Inflammatory macrophage treated with lipopolysaccharide for 4 hours (primary cell): ENCODE measurements around the gene PSTPIP1.

Experiments used
- DNase-seq: peaks from one replicate; pipeline ENCODE4 v3.0.0-alpha.2; 2020

PSTPIP1 gene

DNA sequence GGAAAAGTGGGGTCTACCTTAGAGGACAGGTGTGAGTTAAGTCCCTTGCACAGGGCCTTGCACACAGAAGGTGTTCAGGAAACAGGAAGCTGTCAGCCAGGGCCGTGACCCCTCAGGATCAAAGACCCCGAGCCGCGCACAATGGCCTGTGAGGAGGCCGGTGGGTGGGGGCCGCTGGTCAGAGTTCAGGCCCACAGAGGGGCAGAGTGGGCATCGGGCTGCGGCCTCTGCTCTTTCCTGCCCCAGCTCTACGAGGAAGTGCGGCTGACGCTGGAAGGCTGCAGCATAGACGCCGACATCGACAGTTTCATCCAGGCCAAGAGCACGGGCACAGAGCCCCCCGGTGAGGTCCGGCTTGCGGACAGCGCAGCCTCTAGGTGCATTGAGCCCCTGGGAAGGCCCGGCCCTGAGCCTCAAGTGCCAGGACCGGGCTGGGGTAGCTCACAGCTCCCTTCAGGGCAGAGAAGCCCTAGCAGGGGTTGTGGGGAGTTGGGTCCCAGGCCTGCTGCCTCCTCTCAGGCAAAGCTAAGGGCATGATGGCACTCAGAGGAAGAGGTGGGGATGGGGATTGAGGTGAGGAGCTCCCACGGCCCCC is 37.2 kb downstream of the PSTPIP1 start:
- no peak for DNase-seq

DNA sequence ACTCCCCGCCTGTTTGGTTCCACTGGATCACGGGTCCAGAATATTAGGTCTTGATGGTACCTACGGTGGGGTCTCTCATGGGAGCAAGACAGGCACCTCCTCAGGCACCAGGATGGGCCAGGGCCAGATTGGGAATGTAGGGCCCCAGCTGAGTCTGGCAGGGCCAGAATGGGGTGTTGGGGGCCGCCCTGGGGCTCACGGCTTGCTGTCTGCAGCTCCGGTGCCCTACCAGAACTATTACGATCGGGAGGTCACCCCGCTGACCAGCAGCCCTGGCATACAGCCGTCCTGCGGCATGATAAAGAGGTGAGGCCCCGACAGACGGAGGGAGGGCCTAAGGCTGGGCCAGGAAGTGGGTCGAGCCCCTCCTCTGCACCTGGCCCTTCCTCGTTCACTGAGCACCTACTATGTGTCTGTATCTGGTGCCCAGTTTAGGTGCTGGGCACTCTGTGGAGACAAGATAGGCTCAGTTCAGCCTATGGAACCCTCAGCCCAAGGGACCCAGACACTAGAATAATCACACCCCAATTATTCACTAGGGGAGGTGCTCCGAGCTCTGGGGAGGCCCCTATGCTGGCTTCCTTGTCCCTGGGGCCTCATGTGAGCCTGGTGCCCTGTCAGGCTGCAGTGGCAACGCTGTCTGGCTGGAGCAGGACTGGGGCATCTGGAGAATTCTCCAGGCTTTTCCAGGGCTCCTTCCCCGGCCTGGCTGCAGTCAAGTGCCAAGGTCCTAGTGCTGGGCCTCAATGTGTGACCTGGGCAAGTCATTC is 37.9 kb downstream of the PSTPIP1 start:
- DNase-seq = no peak

DNA sequence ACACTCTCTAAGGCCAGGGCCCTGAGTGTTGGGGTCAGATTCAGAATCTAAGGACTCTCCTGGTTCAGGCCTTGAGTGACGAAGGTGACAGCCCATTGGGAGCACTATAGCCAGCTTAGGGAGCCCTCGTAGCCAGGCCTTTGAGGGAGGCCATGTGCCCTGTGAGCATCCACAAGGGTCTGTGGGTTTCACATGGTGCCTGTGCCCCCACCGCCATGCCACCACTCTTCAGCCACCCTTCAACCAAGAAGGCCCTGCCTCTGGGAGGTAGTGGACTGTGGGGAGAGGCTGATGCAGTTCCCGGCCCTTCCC is 38.4 kb downstream of the PSTPIP1 start:
- no peak for DNase-seq

DNA sequence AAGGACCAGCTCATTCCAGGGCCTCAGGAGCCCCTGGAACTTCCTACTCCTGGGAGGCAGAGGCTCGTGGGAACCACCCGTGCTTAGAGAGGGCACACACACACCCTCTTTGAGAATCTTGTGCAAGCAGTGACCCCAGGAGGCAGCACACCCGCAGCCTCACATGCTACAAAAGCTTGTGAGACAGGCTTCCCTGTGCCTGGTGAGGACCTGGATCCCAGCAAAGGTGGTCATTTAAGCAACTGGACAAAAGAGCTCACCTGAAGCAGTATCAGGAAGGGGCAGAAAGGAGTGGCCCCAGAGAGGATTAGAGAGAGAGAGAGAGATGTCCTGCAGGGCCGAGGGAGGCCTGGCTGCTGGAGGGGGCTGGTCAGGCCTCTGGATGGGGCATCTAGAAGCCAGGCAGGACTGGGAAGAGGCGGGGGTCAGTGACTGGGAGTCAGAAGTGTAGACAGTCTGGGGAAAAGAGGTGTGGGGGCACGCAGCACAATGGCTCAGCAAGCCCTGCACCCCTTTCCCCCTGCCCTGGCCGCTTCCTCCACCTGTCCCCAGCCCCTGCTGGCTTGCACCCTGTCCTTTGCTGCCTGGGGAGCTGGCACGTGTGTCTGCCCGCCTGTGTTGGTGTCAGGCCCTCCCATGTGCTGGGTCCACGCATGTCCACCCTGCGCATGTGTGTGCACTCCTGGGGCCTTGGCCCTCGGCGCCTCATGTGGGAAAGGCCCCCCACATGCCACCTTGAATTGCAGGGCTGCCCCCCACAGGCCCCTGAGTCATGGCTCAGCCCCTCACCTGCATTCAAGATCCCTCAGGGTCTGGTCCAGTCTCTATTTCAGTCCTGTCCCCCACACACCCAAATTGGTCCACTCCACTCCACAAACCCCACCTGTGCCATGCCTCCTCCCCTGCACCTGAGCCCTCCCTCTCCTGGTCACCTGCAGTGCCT is 39.1 kb downstream of the PSTPIP1 start:
- DNase-seq = no peak

- no peak for DNase-seq
These were observed 40.0 kb downstream of the PSTPIP1 start for GRCh38 chr15:77034695-77035489.

DNA sequence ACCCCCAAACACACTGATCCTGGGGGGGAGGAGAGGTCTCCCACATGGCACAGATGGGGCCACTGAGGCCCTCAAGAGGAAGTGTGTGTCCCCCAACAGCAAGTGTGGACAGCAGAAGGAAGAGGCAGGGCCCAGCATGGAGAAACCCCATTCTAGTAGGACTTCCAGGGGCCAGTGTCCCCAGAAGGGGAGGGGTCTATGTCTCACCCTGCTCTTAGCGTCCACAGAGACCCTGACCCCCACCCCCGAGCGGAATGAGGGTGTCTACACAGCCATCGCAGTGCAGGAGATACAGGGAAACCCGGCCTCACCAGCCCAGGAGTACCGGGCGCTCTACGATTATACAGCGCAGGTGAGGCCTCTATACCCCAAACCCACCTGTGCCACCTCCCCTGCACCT is 40.7 kb downstream of the PSTPIP1 start:
- DNase-seq = no peak

- no peak for DNase-seq
These were observed 41.1 kb downstream of the PSTPIP1 start for GRCh38 chr15:77035999-77036471.

DNA sequence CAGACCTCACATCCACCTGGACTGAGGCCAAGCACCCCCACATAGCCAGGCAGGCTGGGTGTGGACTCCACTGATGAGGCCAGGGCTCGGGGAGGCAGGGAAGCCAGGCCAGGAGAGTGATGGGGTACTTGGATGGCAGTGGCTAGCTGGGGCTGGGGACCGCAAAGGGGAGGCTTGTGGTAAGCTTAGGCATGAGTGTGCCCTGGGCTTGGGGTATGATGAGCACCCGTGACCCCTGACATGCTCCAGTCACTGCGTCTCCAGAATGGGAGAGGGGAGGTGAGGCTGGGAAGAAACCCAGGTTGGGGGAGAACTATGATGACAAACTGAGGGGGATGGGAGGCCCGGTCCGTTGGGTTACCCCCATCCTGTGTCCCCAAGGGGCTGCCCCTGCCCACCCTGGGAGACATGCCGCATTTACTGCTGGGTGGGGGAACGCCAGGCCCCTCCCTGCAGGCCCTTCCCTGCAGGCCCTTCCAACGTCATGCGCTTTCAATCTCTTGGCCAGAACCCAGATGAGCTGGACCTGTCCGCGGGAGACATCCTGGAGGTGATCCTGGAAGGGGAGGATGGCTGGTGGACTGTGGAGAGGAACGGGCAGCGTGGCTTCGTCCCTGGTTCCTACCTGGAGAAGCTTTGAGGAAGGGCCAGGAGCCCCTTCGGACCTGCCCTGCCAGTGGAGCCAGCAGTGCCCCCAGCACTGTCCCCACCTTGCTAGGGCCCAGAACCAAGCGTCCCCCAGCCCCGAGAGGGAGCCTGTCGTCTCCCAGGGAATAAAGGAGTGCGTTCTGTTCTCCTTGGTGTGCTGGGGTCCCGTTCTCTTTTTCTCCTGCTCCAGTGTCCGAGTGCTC is 41.8 kb downstream of the PSTPIP1 start:
- DNase-seq = no peak

DNA sequence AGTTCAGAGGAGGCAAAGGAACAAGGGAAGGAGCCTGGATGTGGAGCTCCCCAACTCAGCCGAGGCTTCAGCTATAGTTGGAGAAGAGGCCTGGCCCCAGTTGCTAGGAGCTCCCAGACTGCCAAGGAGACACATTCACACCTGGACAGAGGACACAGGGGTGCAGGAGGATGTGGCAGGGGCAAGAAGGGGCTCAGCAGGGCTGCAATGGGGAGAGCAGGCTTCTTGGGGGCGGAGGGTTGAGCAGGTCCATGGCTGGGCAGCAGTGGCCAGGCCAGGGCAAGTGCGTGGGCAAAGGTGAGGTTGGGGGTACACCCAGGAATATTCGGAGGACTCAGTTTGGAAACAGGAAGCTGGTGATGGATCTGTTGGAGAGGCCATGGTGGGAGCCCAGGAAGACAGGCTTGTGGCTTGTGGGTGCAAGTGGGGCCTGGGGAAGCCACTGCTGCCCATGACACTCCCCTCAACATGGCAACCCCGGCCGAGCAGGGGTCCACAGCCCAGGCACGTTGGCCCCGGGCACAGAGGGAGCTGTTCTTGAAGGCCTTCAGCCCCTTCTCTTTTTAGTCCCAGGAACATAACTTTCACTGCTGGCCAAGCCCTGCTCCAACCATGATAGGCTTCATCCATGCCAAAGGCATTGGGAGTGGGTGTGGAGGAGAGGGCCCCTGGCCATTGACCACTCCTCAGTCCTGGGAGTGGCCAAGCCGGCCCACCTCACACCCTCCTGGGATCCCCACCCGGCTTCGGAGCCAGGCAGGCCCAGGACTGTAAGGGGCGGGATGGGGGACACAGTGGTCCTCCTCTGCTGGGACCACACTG is 42.7 kb downstream of the PSTPIP1 start:
- DNase-seq = no peak

DNA sequence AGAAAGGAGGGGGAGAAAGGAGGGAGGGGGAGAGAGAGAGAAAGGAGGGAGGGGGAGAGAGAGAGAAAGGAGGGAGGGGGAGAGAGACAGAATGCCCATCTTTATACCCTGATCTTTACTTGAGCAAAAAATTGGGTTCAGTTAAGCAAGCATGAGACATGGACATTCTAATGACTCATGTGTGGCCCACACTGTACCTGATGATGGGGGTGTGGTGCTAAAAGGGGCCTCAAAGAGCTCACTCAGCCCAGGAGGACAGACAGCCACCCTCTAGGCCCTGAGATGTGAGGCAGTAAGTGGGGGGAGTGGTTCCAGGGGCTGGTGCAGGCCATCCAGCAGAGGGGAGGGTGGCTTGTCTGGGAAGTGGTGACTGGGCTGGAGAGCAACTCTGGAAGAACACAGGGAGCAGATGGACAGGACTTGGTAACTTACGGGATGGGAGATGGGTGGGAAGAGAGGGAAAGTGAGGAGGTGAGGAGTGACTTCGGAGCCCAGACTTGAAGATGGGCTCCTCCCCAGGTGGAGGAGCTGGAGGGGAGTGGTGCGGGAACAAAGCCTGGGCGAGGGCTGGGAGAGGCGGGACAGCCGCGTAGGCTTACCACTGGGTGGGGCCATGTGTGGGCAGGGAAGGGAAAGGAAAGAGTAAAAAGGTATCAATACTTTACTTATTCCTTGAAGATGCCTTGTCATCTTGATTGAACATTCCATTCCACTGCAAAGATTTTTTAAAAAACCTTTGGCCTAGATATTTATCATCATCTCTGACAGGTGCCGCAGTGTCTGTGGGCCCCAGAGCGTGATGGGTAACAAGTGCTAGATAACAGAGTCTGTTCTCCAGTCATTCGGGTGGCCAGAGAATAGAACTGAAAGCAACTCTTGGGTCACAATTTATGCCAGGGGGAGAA is 43.6 kb downstream of the PSTPIP1 start:
- DNase-seq = no peak

DNA sequence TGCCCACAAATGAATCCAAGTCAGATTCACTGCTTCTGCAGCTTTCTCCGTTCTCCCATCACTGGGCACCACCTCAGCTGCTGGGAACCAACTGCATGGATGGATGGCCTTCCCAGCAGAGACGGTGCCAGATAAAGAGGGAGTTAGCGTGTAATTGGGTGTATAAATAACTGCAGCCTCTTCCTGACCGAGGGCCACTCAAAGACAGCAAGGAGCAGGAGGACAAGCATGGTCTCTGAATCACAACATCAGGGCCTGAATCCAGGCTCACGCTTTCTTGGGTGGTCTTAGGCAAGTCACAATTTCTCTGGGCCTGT is 44.2 kb downstream of the PSTPIP1 start:
- DNase-seq = no peak

DNA sequence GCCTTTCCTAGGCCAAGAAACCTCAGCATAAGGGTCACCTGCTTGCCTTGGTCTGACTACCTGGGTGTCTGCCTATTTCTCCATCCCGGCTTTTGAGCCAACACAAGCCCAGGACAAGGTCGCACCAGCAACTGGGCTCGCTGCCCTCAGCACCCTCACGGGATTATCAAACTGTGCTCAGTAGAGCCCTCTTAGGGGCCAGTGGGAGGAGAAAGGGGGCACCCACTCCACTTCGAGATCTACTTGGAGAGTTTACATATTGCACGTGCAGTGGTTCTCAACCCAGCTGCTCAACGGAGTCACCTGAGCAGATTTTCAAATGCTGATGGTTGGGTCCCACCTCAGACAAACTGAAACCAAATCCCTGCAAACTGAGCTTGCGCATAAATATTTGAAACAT is 44.9 kb downstream of the PSTPIP1 start:
- no peak for DNase-seq

GRCh38 chr15:77040673-77041072 is 45.7 kb downstream of the PSTPIP1 start:
- DNase-seq = no peak

DNA sequence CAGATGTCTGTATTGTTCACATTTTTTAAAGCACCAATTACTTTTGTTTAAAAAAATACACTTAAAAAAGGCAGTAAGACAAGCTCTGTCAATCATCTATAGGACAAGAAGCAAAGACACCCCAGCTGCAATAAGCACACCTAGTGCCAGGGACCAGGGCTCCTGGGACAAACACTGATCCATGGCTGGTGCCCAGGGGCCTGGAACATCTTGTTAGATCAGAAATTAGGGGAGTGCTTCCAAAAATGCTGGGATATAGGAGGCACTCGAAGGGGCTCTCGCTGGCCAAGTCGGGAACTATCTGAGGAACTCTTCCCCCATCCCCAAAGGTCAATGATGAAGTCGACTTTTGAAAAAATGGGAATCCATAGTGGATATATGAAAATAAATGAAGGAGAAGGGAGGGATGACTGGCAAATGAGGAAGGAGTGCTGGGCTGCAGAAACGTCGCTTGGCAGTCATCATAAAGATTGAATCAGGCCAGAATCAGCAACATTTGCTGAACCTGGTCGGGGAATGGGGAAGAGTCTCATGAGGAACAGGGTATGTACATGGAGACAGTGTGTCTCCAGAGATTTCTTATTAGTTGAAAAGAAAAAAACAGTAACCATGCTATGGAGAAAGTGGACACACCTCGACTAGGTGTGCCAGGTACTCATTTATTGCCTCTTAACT is 47.5 kb downstream of the PSTPIP1 start:
- no peak for DNase-seq

GRCh38 chr15:77042955-77043920 is 48.3 kb downstream of the PSTPIP1 start:
- no peak for DNase-seq

- DNase-seq = no peak
These were observed 49.5 kb downstream of the PSTPIP1 start for GRCh38 chr15:77044228-77045042.

- DNase-seq = no peak
These were observed 51.1 kb downstream of the PSTPIP1 start for GRCh38 chr15:77045985-77046384.
